GM19239 (cell line): ENCODE data around the gene NLRC5.

Experiments used
- DNase-seq: peaks from one replicate; pipeline ENCODE4 v3.0.0; 2011; ENCODE audit warnings: low spot score; ENCODE audit not compliant: insufficient read length
- FAIRE-seq: peaks from 2 replicates; lab custom pipeline; 2011; peaks lifted over from hg19 to GRCh38; lab: Jason Lieb, UNC

The NLRC5 gene

GRCh38 chr16:57020651-57021050 lies 31.3 kb downstream of the NLRC5 start:
- DNase-seq (no peak), FAIRE-seq (no peak)

- no peak for FAIRE-seq
Observed at GRCh38 chr16:57021757-57022156, 32.4 kb downstream of the NLRC5 start.

GRCh38 chr16:57022445-57022844 lies 33.1 kb downstream of the NLRC5 start:
- DNase-seq (no peak), FAIRE-seq (no peak)

More at GRCh38 chr16:57021757-57022156, 32.4 kb downstream of the NLRC5 start:
- no peak for DNase-seq

- DNase-seq (no peak), FAIRE-seq (no peak)
Observed at GRCh38 chr16:57023541-57024249, 34.3 kb downstream of the NLRC5 start.

GRCh38 chr16:57024894-57025680 lies 35.7 kb downstream of the NLRC5 start:
- FAIRE-seq: no peak
- DNase-seq: no peak

GRCh38 chr16:57025941-57026777 lies 36.8 kb downstream of the NLRC5 start:
- no peak for FAIRE-seq
- DNase-seq: no peak

GRCh38 chr16:57026778-57027062 lies 37.4 kb downstream of the NLRC5 start:
- FAIRE-seq (no peak), DNase-seq (no peak)

GRCh38 chr16:57027067-57027466 lies 37.7 kb downstream of the NLRC5 start:
- DNase-seq: no peak
- no peak for FAIRE-seq

- FAIRE-seq: no peak
- DNase-seq: no peak
Observed at GRCh38 chr16:57028086-57028485, 38.7 kb downstream of the NLRC5 start.

- FAIRE-seq: no peak
- no peak for DNase-seq
Observed at GRCh38 chr16:57029161-57030160, 40.1 kb downstream of the NLRC5 start.

GRCh38 chr16:57030346-57030902 lies 41.1 kb downstream of the NLRC5 start:
- DNase-seq (no peak), FAIRE-seq (no peak)

GRCh38 chr16:57031156-57031555 lies 41.8 kb downstream of the NLRC5 start:
- DNase-seq (no peak), FAIRE-seq (no peak)

GRCh38 chr16:57032346-57032745 lies 43.0 kb downstream of the NLRC5 start:
- FAIRE-seq (no peak), DNase-seq (no peak)

- DNase-seq: no peak
- FAIRE-seq: no peak
Observed at GRCh38 chr16:57032931-57033330, 43.6 kb downstream of the NLRC5 start.

GRCh38 chr16:57036315-57036714 lies 47.0 kb downstream of the NLRC5 start:
- DNase-seq (no peak), FAIRE-seq (no peak)

GRCh38 chr16:57036945-57037344 lies 47.6 kb downstream of the NLRC5 start:
- FAIRE-seq: no peak
- DNase-seq: no peak

- DNase-seq (no peak), FAIRE-seq (no peak)
Observed at GRCh38 chr16:57038166-57038565, 48.8 kb downstream of the NLRC5 start.

- DNase-seq: peak; percentile 45
- FAIRE-seq: peak; percentile 94
Observed at GRCh38 chr16:57039148-57039812, 49.9 kb downstream of the NLRC5 start.
